ENCODE data around the gene MROH2A. TPM values are rescaled to one million over a fixed set of nuclear protein-coding genes. Genes with fewer than 3 reads are reported as not detected.
"Not testable (repeated sequence)": the region's sequence is repeated elsewhere in the genome, so short reads cannot be mapped to it uniquely, and the experiment has no call there.

MROH2A gene
- not detected in 2 replicates for total RNA-seq (2014; rRNA removed)
- polyA plus RNA-seq (2012), result not detected

DNA sequence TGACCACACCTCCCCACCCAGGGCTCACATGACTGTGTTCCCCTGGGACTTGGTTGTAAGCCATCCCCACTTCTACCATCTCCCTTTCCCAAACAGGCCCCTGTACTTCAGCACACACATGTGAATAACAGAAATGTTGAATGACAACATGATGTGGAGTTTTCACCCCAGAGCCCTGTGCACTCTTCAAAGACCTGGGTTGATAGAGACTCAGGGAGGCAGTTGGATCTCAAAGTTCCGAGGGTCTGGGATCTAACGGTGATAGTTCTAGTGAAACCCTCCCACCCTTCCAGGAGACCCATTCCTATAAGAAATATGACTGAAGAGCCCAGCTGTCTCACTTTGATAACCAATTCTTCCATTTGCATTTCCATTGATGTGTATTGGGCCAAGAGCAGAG lies at the start of gene MROH2A:
TSS of gene MROH2A (plus strand) at position 301 of the 400 bp plus-strand sequence. CDS start 1,029 bp downstream, outside the sequence.
- no peak for DNase-seq (ENCODE audit: low read depth)

- DNase-seq (ENCODE audit: low read depth), result no peak
These were observed 49.3 kb upstream of the MROH2A start, which contains the start of gene UGT1A3 for GRCh38 chr2:233728723-233729301. TSS of gene UGT1A3 (plus strand) at chr2:233729042. CDS start at chr2:233729127, 85 bp downstream.

GRCh38 chr2:233736868-233737653 lies 41.1 kb upstream of the MROH2A start:
- DNase-seq (ENCODE audit: low read depth), result not testable (repeated sequence)

DNA sequence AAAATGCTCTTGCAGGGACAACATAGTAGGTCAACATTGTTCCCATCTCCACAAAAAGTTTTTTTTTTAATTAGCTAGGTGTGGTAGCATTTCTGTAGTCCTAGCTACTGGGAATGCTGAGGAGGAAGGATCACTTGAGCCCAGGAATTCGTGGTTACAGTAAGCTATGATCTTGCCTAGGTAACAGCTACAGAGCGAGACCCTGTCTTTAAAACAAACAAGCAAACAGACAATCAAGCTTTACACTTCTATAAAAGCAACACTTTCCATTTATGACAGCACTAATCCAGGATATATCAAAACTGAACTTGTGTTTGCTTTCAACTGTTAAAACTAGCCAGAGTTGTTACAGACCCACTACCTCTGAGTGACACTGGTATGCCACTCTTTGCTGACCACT lies 37.3 kb upstream of the MROH2A start:
- DNase-seq (ENCODE audit: low read depth), result no peak

- no peak for DNase-seq (ENCODE audit: low read depth)
These were observed 34.5 kb upstream of the MROH2A start for GRCh38 chr2:233743464-233744259.

DNA sequence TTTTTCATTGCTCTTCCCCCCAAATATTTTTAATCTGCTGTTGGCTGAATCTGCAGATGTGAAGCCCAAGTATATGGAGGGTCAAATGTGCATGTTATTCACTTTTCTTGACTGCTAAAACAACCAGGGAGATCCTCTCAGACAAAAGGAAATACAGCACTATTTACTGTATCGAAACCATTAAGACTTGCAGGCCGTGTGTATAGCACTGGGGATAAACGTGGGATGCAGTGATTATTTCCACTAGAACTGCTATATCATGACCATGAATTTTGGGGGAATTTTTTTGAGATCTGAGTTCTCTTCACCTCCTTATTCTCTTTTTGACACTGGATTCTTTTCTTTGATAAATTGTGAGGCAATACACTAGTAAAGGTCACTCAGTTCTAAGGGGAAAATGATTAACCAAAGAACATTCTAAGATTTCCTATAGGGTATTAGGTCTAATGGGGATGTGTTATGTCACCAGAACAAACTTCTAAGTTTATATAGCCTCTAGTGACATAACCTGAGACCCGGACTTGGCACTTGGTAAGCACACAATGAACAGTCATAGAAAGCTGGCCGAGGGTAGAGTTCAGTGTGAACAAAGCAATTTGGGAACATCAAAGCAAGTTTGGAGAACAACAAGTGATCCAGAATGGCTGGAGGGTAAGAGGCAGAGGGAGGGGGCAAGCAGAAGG lies 32.9 kb upstream of the MROH2A start:
- no peak for DNase-seq (ENCODE audit: low read depth)

DNA sequence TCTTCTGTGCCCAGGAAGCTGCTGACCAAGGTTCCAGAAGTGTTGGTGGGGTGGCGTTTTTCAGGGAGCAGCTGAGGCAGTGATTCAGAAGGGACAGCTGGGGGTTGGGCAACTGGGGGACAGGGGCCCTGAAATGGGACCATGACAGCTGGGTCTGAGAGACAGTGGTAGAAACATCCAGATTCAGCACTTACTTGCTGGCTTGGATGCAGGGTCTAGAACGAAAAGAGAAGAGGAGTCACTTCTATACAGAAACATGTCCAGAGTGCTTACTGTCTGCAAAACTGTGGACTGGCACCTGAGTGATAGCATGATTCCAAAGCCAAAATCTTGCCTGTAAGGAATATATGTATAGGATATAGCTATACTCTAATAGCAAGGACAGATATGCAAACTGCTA lies 32.3 kb upstream of the MROH2A start:
- DNase-seq (ENCODE audit: low read depth), result not testable (repeated sequence)

GRCh38 chr2:233746475-233747282 lies 31.5 kb upstream of the MROH2A start:
- DNase-seq (ENCODE audit: low read depth), result no peak

- DNase-seq (ENCODE audit: low read depth), result no peak
These were observed 30.9 kb upstream of the MROH2A start for GRCh38 chr2:233747283-233747544.

GRCh38 chr2:233750689-233751088 lies 27.4 kb upstream of the MROH2A start:
- DNase-seq (ENCODE audit: low read depth), result not testable (repeated sequence)

DNA sequence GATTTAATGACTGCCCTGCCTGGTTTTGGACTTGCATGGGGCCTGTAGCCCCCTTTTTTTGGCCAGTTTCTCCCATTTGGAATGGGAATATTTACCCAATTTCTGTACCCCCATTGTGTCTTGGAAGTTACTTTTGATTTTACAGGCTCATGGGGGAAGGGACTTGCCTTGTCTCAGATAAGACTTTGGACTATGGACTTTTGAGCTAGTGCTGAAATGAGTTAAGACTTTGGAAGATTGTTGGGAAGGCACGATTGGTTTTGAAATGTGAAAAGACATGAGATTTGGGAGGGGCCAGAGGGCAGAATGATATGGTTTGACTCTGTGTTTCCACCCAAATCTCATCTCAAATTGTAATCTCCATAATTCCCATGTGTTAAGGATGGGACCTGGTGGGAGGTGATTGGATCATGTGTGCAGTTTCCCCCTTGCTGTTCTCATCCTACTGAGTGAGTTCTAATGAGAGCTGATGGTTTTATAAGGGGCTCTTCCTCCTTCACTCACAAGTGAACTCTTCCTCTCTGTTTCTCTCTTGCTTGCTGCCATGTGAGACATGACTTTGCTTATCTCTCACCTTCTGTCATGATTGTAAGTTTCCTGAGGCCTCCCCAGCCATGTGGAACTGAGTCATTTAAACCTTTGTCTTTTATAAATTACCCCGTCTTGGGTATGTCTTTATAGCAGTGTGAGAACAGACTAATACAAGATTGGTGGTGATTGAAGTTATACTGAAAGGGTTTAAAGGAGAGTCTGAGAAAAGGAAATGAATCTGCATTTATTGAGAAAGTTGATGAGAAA lies 26.7 kb upstream of the MROH2A start:
- not testable (repeated sequence) for DNase-seq (ENCODE audit: low read depth)

- DNase-seq (ENCODE audit: low read depth), result no peak
These were observed 23.1 kb upstream of the MROH2A start for GRCh38 chr2:233754872-233755611.

DNA sequence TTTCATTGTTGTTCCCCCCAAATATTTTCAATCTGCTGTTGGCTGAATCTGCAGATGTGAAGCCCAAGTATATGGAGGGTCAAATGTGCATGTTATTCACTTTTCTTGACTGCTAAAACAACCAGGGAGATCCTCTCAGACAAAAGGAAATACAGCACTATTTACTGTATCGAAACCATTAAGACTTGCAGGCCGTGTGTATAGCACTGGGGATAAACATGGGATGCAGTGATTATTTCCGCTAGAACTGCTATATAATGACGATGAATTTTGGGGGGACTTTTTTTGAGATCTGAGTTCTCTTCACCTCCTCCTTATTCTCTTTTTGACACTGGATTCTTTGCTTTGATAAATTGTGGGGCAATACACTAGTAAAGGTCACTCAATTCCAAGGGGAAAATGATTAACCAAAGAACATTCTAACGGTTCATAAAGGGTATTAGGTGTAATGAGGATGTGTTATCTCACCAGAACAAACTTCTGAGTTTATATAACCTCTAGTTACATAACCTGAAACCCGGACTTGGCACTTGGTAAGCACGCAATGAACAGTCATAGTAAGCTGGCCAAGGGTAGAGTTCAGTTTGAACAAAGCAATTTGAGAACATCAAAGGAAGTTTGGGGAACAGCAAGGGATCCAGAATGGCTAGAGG lies 21.6 kb upstream of the MROH2A start:
- no peak for DNase-seq (ENCODE audit: low read depth)

- DNase-seq (ENCODE audit: low read depth), result no peak
These were observed 20.0 kb upstream of the MROH2A start for GRCh38 chr2:233758141-233758540.

DNA sequence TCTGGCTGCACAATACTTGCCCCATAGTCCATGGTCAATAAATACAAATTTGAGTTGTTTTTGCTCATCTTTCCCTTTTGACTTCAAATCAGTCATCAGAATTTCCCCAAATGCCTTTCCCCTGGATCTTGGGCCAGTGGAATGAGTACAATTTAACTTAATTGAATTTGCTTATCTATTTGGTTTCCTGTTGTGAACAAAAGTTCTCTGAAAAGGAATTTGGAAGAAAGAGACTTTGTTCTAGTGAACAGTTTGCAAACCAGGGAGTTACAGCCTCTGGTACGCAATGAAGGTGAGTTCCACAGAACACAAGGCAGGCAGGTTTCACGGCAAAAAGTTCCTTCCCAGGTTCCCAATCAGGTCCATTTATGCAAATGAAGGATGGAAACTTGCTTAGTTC lies 19.3 kb upstream of the MROH2A start:
- no peak for DNase-seq (ENCODE audit: low read depth)

- no peak for DNase-seq (ENCODE audit: low read depth)
These were observed 18.1 kb upstream of the MROH2A start, which contains the start of gene UGT1A1 for GRCh38 chr2:233760043-233760442. TSS of gene UGT1A1 (plus strand) at chr2:233760270. CDS start at chr2:233760288, 18 bp downstream.

DNA sequence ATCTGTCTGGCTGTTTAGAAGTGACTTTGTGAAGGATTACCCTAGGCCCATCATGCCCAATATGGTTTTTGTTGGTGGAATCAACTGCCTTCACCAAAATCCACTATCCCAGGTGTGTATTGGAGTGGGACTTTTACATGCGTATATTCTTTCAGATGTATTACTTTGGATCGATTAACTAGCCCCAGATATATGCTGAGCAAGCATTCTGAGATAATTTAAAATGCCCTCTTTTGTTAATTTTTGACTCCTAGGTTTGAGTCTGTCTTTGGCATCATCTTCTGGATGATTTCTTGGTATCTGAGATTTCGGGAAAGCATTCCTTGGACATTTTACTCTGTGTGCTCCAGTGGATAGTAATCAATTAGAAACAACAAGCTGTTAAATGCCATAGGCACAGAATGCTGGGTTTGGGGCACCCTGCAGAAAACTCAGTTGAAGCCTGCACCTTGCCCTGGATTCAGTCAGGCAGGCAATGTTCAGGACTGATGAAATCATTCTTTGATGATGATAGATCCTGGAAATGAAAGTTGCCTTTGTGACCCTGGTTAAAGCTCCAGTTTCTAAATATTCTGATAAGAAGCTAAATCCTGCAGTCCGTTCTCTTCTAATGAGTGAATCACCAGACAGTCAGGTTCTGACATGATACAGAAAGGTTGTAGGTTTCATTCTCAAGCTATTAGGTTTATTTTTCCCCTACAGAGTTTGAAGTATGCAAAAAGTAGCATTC lies 16.9 kb upstream of the MROH2A start:
- DNase-seq (ENCODE audit: low read depth), result no peak

- peak; percentile 51 for DNase-seq (ENCODE audit: low read depth)
These were observed 13.9 kb upstream of the MROH2A start for GRCh38 chr2:233764264-233764663.
